Measurements from ENCODE around the gene GON4L.
A peak's percentile ranks its signal among the peaks of the same experiment; 100 is the strongest.
"Not testable (repeated sequence)": the region's sequence is repeated elsewhere in the genome, so short reads cannot be mapped to it uniquely, and the experiment has no call there.

GON4L gene

DNA sequence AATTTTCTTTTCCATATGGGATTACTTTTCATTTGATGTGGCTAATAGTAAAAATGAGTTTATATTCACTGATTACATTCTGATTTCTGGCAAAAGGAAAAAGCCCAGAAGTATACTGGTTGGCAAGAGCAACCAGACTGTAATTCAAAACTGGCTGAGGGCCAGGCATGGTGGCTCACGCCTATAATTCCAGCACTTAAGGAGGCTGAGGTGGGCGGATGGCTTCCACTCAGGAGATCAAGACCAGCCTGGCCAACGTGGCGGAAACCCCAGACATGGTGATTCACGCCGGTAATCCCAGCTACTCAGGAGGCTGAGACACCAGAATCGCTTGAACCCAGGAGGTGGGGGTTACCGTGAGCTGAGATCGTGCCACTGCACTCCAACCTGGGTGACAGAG is 16.8 kb upstream of the GON4L start:
- no peak for DNase-seq

DNA sequence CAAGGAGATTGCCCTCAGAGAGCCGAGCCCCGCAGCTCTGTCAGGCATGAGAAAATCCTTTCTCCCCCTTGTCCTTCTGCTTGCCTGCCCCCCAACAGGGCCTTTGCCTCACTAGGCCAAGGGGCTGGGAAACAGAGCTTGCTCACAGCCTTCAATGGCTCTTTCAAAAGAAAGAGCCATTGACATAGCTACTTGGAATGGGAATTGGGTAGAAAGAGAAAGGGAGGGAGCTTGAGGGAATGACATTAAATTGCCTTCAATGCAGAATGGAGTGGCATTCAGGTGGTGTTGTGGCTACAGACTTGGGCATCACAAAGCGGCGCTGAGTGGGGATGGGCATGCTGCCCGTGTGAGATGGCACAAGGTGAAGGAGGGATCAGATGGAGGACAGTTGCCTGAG is 15.5 kb upstream of the GON4L start:
- DNase-seq = no peak

DNA sequence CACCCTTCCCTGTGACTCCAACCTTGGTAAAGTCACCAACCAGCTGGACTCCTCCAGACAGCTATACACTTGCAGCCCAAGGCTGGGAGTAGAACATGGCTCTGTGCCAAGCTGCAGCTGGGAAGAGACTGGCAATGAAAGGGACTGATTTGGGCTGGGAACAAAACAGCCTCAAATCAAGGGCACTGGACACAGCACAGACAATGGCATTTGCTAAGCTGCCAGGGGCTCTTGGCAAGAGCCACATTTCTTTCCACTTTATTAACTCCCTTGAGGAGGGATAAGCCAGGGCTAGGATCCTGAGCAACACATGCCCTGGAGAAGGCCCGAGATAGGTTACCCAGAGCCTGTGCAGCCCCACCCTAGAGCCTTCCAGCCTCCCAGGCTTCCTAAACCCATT is 14.4 kb upstream of the GON4L start:
- DNase-seq = peak; percentile 17

DNA sequence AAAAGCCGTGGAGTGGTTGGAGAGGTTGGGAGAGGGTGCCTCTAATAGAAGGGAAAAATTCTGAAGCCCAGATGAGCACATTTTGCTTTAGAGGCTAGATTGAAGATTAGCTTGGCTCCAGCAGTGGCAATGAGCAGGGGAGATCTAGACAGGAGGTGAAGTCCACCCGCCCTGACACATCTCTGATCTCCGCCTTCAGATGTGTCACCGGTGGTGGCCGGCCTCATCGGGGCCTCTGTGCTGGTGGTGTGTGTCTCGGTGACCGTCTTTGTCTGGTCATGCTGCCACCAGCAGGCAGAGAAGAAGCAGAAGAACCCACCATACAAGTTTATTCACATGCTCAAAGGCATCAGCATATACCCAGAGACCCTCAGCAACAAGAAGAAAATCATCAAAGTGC is 10.8 kb upstream of the GON4L start:
- no peak for DNase-seq

DNA sequence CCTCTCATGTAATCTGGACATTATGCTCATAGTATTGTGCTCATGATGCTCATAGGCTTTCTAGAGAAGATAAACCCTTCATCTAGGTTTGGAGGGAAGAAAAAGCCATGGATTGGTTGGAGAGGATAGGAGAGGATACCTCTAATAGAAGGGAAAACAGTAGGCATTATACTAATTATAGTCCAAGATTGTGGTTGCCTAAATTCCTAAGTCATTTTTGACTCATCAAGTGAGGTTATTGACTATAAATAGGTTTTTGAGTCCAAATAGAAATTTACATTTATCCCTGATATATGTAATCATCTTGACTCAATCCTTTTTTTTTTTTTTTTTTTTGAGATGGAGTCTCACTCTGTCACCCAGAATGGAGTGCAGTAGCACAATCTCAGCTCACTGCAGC is 7.4 kb upstream of the GON4L start:
- no peak for DNase-seq

DNA sequence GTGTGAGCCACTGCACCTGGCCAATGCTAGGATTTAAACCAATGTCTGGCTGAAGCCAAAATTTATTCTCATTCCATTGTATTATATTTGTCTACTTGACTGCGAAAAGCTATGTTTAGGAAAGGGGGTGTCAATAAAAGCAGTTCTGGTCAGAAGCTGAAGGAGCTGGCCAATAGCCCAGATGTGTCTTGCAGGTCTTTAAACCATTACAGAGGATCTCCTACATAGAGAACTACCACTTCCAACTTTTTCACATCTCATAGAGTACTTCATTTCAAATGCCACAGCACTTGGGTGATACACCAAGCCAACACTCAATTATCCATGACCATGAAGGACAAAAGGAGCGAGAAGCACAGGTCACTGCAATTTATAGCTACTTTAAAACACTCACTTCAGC is 4.9 kb upstream of the GON4L start:
- no peak for DNase-seq

DNA sequence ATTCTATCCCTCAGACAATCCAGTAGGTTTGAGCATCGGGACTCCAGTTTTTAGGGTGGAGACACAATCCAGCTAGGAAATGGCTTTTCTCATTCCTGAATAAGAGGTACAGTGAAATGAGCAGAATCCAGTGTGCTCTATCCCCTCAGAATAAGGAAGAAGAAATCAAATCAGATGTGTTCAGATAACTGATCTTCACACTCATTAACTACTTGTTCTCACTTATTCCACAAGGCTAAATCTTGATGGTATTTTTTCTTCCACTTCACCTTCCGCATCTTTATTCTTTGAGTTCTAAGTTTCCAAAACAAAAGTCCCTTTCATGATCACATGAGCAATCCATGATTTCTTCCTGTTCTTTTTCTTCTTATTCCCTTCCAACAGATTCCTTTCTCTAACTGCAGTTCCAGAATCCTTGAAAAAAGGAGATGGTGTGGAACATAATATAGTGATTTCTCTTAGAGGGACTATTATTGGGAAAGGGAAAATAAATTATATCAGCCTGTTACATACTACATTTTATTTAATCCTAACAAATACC is 4.0 kb upstream of the GON4L start:
- DNase-seq = no peak

DNA sequence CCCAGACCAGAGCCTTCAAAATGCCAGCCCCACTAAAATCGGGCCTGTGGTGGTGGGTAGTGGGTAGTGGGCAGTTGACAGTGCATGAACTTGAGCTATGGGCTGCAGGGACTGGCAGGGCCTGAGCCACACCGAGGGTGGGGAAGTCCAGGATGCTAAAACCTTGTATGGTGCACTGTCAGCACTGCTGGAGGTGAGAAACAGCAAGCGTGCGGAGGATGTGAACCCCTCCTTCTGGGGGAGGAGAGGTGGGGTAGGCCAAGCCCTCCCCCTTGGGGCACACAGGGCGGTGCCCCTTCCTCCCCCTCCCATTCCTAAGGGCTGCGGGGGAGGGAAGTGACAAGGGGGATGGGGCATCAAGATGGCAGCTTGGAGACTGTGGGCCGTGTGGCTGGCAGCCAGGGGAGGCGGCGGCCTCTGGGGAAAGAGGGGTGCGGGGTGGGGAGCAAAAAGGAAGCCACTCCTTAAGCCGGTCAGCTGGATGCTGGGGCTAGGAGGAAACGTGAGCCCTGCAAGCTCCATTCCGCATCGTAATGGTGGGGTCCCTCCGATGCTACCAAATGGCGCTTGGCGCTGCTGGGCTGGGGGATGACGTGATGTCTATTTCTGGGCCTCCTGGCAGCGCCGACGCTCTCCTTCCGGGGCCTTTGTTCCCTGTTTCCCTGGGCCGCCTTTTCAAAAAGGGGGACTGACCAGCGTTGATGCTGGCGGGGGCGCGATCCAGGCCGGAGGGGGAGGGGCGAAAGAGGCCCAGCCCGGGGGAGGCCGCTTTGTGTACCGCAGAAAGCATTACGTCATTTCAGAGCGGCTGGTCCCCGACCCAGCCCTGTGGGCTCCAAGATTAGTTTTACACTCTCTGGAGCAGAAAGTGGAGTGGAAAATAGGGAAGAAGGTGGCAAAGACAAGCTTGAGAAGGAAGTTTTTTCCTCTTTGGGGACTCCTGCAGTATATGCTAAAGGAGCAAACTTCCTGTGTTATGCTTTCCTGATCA is 3.2 kb upstream of the GON4L start:
- DNase-seq = peak; percentile 90

DNA sequence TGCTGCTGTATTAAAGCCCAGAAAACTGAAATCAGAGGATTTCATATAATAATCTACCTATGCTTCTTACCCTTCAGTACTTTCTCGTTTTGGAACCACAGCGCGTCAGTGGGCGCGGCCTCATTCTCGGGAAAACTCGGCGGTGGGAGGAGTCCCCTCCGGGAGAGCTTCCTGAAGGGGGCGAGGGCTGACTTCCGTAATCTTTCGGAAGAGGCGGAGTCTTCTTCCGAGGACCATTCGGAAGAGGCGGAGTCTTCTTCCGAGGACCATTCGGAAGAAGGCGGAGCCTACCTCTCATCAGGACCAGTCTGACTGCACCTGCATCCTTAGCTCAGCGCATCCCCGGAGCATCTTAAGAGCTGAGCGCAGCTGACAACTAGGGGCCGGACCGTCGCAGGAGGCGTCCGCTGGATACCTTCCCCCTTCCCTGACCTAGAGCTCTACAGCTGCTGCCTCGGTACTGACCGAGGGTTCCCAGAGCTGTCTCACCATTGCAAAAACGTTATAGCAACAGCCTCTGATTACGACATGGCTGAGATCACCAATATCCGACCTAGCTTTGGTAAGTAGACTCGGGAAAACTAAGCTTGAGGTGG is 2.3 kb upstream of the GON4L start, which contains the start of gene SYT11:
Gene SYT11, plus strand, starts transcription at position 334 of the 596 bp plus-strand sequence. Its CDS starts 195 bp downstream, at position 529.
- peak; percentile 99 for DNase-seq

DNA sequence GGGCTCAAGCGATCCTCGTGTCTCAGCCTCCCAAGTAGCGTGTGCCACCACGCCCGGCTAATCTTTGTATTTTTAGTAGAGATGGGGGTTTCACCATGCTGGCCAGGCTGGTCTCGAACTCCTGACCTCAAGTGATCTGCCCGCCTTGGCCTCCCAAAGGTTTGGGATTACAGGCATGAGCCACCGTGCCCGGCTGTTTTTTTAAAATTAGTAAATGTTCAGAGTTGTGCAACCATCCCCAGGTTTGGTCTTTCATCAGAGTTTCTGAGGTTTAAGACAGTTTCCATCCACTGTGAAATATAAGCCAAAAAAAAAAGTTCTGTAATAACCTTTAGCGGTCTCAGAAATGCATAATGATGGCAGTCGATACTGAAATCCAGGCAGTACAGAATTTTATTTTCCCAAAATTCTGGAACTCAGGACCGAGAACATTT is 1.8 kb upstream of the GON4L start:
- DNase-seq = no peak

DNA sequence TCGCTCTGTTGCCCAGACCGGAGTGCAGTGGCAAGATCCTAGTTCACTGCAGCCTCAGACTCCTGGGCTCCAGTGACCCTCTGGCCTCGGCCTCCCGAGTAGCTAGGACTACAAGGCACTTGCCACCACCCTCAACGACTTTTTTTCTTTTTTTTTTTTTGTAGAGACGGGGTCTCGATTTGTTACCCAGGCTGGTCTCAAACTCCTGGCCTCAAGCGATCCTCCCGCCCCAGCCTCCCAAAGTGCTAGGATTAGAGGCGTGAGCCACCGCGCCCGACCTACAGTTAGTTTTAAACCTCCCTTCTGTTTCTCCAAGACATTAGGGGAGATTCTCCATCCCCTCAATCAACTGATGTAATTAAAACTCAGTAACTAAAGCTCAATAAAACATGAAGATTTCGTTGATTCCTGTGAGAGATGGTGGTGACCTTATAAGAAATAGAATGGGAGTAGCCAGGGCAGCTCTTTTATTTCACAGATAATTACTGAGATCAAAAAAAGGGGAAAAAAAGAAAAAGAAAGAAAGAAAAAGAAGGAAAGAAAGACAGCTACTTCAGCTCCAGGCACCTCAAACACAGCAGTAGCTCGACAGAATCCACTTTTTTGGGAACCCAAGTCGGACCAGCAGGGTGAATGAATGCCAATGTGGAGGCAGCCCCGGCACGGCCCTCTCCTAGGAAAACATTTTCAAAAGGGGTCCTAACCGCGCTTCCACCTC is 598 bp downstream of the GON4L start:
- no peak for DNase-seq

DNA sequence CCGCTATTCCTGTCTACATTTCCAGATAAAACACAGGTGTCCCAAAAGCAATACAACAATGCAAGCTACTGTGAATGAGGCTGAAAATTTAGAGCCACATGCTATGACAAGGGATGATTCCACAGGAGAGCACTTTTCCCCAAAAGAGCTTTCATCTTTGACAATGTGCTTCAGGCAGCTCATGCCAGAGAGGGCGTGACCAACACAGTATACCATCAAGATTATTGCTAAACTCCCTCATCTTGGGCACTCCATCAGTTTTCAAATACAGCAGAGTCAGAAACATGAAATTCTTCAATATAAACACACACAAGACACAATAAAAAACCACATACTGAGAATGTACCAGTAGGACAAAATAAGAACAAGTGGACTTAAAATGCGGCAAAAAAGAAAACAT is 6.7 kb downstream of the GON4L start:
- DNase-seq = no peak

DNA sequence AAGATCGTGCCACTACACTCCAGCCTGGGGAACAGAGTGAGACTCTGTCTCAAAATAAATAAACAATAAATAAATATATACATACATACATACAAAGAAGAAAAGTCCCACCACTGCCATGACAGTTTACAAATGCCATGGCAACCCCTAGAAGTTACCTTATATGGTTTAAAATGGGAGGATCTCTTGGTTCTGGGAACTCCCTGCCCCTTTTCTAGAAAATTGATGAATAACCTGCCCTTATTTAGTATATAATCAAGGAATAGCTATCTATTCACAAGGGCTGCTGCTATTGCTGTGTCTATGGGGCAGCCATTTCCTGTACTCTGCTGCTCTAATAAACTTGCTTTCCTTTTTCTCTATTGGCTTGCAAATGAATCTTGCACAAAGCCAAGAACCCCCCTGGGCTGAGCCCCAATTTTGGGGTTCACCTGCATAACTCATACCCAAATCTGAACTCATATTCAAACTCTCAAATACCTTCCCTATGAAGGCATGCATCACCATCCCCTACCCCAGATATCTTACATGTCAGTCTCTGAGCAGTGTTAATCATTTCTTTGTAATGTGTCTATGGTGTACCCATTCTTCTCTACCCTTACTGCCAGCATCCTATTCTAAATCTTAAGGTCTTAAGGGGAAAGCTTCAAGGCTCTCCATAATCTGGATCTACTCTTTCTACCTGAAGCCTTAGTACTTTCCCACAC is 9.0 kb downstream of the GON4L start:
- no peak for DNase-seq

DNA sequence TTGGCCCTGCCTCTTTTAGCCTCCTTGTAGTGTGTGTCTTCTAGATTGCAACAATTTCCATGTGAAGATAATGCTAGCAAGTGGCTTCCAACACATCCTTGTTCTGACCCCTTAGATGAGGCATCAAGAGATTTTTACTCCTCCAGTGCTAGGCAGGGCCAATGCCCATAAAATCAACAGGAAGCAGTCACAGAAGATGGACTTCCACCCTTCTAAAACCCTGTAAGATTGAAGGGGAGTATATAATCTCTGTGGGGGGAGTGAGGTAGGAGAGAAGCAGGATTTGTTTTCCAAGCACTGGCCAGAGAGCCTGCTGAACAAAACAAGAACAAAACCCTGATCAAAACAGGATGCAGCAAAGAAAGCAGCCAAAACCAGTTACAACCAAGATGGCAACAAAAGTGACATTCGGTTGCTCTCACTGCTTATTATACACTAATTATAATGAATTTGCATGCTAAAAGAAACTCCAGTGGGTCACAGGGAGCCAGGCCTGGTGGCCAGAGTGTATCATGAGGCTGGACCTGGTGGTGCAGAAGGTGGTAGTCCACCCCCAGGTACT is 12.1 kb downstream of the GON4L start:
- no peak for DNase-seq

DNA sequence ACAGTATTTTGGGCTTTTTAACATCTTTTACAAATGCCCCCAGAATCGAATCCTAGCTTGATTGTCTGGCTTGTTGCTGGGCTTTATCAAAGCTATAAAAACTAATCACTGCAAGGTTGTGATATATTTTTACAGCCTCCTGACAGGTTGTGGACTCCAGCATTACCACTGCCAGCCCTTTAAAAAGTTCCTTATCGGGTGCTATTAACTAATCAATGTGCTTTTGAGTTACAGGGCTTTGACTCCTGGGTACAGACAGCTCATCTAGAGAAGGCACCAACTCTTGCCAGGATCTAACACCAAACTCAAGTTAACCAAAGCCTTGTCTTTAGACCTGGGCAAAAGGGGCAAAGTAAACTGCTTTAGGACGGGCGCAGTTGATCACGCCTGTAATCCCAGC is 16.6 kb downstream of the GON4L start:
- DNase-seq = no peak

DNA sequence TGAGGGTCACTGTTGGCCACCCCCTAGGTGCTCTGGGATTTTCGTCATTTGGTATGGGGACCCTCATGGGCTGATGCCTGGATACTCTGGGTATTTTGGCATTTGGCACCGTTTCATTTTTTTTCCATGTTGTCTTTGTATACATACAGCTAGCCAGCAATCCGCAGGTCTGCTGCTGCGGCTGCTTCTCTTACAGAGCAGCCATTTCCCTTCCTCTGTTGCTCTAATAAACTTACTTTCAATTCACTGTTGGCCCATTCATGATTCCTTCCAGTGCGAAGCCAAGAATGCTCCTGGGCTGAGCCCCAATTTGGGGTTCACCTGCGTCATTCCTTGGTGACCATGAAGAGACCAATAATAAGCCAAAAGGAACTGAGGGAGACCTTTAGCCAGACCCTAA is 21.5 kb downstream of the GON4L start:
- DNase-seq = no peak

DNA sequence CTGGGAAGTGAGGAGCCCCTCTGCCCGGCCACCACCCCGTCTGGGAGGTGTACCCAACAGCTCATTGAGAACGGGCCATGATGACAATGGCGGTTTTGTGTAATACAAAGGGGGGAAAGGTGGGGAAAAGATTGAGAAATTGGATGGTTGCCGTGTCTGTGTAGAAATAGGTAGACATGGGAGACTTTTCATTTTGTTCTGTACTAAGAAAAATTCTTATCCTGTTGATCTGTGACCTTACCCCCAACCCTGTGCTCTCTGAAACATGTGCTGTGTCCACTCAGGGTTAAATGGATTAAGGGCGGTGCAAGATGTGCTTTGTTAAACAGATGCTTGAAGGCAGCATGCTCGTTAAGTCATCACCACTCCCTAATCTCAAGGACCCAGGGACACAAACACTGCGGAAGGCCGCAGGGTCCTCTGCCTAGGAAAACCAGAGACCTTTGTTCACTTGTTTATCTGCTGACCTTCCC is 22.1 kb downstream of the GON4L start:
- DNase-seq = not testable (repeated sequence)

DNA sequence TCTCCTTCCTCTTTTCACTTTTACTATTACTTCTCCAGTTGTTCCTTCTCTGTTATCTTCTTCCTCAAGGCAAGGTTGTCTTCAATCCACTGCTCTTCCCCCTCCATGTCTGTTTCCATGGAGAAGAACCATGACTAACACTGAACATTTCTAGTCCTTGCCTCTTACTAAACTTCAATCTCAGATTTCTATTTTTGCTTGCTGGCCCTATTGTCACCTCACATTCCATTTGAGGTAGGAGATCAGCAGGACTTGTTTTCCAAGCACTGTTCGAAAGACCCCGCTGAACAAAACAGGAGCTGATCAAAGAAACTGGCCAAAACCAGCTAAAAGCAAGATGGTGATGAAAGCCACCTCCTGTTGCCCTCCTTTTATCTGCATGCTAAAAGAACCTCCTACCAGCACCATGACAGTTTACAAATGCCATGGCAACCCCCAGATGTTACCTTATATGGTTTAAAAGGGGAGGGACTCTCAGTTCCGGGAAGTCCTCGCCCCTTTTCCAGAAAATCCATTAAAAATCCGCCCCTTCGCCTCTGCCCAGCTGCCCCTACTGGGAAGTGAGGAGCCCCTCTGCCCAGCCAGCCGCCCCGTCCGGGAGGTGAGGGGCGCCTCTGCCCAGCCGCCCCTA is 22.6 kb downstream of the GON4L start:
- no peak for DNase-seq

DNA sequence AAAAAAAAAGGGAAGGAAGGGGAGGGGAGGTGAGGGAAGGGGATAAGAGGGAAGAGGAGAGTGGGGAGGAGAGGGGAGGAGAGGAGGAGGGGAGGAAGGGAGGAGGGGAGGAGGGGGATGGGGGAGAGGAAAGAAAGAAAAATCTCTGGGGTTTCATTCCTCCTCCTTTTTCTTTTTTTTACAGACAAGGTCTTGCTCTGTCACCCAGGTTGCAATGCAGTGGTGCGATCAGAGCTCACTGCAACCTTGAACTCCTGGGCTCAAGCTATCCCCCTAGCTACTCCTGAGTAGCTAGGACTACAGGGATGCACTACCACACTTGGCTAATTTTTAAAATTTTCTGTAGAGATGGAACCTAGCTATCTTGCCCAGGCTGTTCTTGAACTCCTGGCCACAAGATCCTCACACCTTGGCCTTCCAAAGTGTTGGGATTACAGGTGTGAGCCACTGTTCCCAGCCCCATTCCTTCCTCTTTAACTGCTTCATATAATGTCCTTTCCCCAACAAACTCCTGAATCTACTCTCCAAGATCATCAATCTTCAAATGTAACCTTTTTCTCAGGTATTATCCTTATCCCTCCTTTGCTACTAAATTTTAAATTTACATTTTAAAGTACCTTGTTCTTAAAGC is 23.2 kb downstream of the GON4L start:
- no peak for DNase-seq

DNA sequence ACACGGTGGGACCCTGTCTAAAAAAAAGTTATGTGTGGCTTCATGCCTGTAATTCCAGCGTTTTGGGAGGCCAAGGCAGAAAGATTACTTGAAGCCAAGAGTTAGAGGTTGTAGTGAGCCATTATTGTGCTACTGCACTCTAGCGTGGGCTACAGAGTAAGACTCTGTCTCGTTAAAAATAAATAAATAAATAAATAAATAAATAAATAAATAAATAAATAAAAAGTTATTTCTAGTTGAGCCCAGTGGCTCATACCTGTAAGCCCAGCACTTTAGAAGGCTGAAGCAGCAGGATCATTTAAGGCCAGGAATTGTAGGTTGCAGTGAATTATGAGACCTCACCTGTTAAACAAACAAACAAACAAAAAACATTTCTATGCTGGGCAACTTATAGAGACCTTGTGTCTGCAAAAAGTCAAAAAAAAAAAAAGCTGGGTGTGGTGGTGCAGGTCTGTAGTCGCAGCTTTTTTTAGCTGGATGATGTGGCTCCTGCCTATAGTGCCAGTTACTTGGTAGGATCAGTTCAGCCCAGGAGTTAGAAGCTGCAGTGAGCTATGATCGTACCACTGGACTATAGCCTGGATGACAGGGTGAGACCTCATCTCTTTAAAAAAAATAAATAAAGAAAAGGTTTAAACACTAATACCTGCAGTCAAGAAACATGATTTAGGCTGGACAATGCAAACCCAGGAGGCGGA is 25.6 kb downstream of the GON4L start:
- DNase-seq = no peak

DNA sequence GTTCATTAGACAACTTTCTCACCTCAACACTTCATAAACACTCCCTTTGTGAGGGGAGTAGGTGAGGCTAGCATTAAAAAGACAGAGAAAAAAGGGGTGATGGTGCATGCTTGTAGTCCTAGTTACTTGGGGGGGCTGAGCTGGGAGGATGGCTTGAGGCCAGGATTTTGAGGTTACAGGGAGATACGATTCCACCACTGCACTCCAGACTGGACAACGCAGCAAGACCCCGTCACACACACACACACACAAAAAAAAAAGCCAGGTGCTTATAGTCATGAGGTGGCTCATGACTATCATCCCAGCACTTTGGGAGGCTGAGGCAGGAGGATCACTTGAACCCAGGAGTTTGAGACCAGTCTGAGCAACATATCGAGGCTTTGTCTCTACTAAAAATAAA is 29.6 kb downstream of the GON4L start:
- DNase-seq = no peak

All from DMS153 (cell line).